Loucy (cell line): ENCODE results near the gene REV1.

Source experiments
- H2AFZ ChIP-seq: fragments of 200-600 bp; sonication (generic); 2 replicates; pipeline ENCODE4 v1.6.0; 2016; ENCODE audit warnings: antibody characterized with exemption, mild to moderate bottlenecking, low read length, moderate library complexity
- H3F3A ChIP-seq: fragments of 200-600 bp; 2 replicates; pipeline ENCODE4 v1.6.0; 2016; ENCODE audit warnings: antibody characterized with exemption, low read depth, mild to moderate bottlenecking
- H3K27me3 ChIP-seq: fragments of 200-600 bp; sonication (generic); 2 replicates; pipeline ENCODE4 v1.6.1; 2014; ENCODE audit warnings: low read length, mild to moderate bottlenecking; ENCODE audit not compliant: insufficient read depth, poor library complexity, severe bottlenecking
- H3K36me3 ChIP-seq: fragments of 200-600 bp; sonication (generic); 2 replicates; pipeline ENCODE4 v1.6.1; 2016; ENCODE audit warnings: low read length; ENCODE audit not compliant: insufficient read depth
- H3K4me1 ChIP-seq: fragments of 200-600 bp; sonication (generic); 2 replicates; pipeline ENCODE4 v1.5.1; 2014; ENCODE audit warnings: low read length, mild to moderate bottlenecking; ENCODE audit not compliant: insufficient read depth, poor library complexity, severe bottlenecking
- H3K4me2 ChIP-seq: fragments of 200-600 bp; sonication (generic); 2 replicates; pipeline ENCODE4 v1.6.0; 2014; ENCODE audit warnings: antibody characterized with exemption, low read length, low read depth, mild to moderate bottlenecking; ENCODE audit not compliant: poor library complexity, severe bottlenecking
- H3K4me3 ChIP-seq: fragments of 200-600 bp; sonication (generic); 2 replicates; pipeline ENCODE4 v1.5.1; 2014; ENCODE audit warnings: low read length, mild to moderate bottlenecking, mixed read lengths; ENCODE audit not compliant: poor library complexity, severe bottlenecking
- H3K79me2 ChIP-seq: fragments of 200-600 bp; sonication (generic); 2 replicates; pipeline ENCODE4 v1.6.1; 2014; ENCODE audit warnings: low read length; ENCODE audit not compliant: insufficient read depth
- H3K9ac ChIP-seq: fragments of 200-600 bp; sonication (generic); 2 replicates; pipeline ENCODE4 v1.6.0; 2014; ENCODE audit warnings: mild to moderate bottlenecking, low read depth, low read length, moderate library complexity; ENCODE audit not compliant: poor library complexity, severe bottlenecking
- H3K9me2 ChIP-seq: fragments of 200-600 bp; sonication (generic); replicated peaks from 2 replicates; pipeline ENCODE4 v1.6.1; 2016; ENCODE audit warnings: low read depth, low read length, mixed read lengths
- H3K9me3 ChIP-seq: fragments of 200-600 bp; sonication (generic); 2 replicates; pipeline ENCODE4 v1.6.1; 2014; ENCODE audit warnings: mild to moderate bottlenecking, antibody characterized with exemption, low read length, low read depth; ENCODE audit not compliant: insufficient read depth
- H4K20me1 ChIP-seq: fragments of 200-600 bp; sonication (generic); 2 replicates; pipeline ENCODE4 v1.6.0; 2014; ENCODE audit warnings: antibody characterized with exemption, low read length, mild to moderate bottlenecking; ENCODE audit not compliant: insufficient read depth, poor library complexity, severe bottlenecking
- CTCF ChIP-seq: fragments of 200-600 bp; sonication (generic); conservative IDR thresholded peaks from 2 replicates; pipeline ENCODE4 v1.5.1; 2014; ENCODE audit warnings: mild to moderate bottlenecking, antibody characterized with exemption, low read length
- EZH2phosphoT487 ChIP-seq: fragments of 200-600 bp; IDR thresholded peaks from 2 replicates; pipeline ENCODE4 v1.6.1; 2018; ENCODE audit warnings: antibody characterized with exemption, mild to moderate bottlenecking, moderate library complexity, borderline replicate concordance

The REV1 gene

GRCh38 chr2:99461828-99462483, 27.9 kb downstream of the REV1 start:
- Histone ChIP-seq H3K79me2 (peaks cover 21% of the 10 kb centered on the region), H3F3A (no peaks in the 10 kb centered on the region), H3K4me3 (no peak overlapping the region), H3K36me3 (peaks cover 48% of the 10 kb centered on the region), H3K4me2 (no peak overlapping the region), H3K9ac (no peak overlapping the region), H3K9me2 (no peaks in the 10 kb centered on the region), H3K27me3 (no peaks in the 10 kb centered on the region), H3K4me1 (no peaks in the 10 kb centered on the region), H4K20me1 (peaks cover 10% of the 10 kb centered on the region), H3K9me3 (no peaks in the 10 kb centered on the region), H2AFZ (no peak overlapping the region)
- TF ChIP-seq EZH2phosphoT487: no peak
- no peak for TF ChIP-seq CTCF

GRCh38 chr2:99458529-99458928, 31.3 kb downstream of the REV1 start:
- Histone ChIP-seq H3K36me3 (peaks cover 74% of the 10 kb centered on the region), H2AFZ (no peak overlapping the region)

GRCh38 chr2:99451686-99452085, 38.1 kb downstream of the REV1 start:
- Histone ChIP-seq H3K27me3 (no peaks in the 10 kb centered on the region), H2AFZ (no peak overlapping the region), H3K9me3 (no peaks in the 10 kb centered on the region), H4K20me1 (no peaks in the 10 kb centered on the region), H3K4me2 (no peak overlapping the region), H3K79me2 (peaks cover 2% of the 10 kb centered on the region; the same call in 1 of the 2 replicates), H3K36me3 (peaks cover 67% of the 10 kb centered on the region), H3K9ac (no peak overlapping the region), H3K9me2 (no peaks in the 10 kb centered on the region), H3F3A (no peaks in the 10 kb centered on the region), H3K4me1 (no peaks in the 10 kb centered on the region), H3K4me3 (no peak overlapping the region)
- no peak for TF ChIP-seq EZH2phosphoT487
- TF ChIP-seq CTCF: no peak

More at GRCh38 chr2:99458529-99458928, 31.3 kb downstream of the REV1 start:
- Histone ChIP-seq H3K4me2 (no peak overlapping the region), H3K27me3 (no peaks in the 10 kb centered on the region), H4K20me1 (no peaks in the 10 kb centered on the region), H3K4me1 (no peaks in the 10 kb centered on the region), H3K9me3 (no peaks in the 10 kb centered on the region), H3F3A (no peaks in the 10 kb centered on the region), H3K9ac (no peak overlapping the region), H3K79me2 (0 out of 2 replicates have a peak, but pooled peaks cover under 1% of the 10 kb centered on the region), H3K9me2 (no peaks in the 10 kb centered on the region), H3K4me3 (no peak overlapping the region)
- TF ChIP-seq CTCF (no peak), EZH2phosphoT487 (no peak)
